DMS 273 (cell line): ENCODE measurements around the gene ID3.
A peak's percentile ranks its signal among the peaks of the same experiment; 100 is the strongest.
"Not testable (repeated sequence)": the region's sequence is repeated elsewhere in the genome, so short reads cannot be mapped to it uniquely, and the experiment has no call there.

ENCODE experiments used
- DNase-seq: peaks from one replicate; lab custom pipeline; 2025; ENCODE audit not compliant: unreplicated experiment; lab: John Stamatoyannopoulos, UW

Gene ID3

DNA sequence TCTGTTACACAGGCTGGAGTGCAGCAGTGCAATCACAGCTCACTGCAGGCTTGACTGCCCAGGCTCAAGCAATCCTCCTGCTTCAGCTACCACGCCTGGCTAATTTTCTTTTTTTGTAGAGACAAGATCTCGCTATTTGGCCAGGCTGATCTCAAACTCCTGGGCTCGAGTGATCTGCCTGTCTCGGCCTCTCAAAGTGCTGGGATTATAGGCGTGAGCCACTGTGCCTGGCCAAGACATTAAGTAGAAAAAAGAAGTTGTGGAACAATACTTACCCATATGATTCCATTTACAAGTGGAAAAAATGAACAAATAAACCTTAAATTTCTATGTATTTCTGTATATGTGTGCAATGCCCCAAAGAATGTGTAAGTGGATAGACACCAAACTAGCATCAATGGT lies 30.3 kb upstream of the ID3 start:
- no peak for DNase-seq

DNA sequence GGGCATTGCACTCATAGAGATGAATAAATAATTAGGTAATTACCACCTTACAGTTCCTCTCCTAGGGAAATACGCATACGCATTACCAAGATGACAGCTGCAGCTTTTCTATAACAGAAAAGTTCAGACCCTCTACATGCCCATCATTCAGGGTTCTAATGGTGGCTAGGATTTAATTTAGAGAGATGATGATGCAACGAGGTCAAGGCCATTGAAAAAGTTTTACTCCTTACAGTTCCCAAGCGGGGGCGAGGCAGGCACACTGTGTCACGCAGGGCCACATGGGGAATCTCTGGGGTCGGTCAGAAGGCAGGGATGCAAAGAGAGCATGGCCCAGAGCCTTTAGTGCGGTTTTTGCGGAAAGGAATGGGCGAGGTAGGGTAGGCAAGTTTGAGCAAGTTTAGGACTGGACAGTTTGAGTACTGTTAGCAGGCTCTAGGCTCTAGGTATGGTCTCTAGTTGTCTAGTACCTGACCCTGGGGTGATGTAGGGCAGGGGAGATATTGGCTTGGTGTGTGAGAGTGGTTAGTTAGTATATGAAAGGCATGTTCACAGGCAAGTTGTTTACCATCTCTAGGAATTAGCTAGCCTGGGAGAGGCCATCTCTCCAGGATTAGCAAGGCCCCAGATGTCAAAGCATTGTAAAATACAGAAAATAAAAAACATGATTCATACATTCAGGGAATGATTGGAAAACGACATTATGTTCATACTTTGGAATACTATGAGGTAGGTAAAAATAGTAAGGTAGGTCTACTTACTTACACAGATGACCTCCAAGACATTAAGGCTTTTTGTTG lies 29.6 kb upstream of the ID3 start:
- no peak for DNase-seq

DNA sequence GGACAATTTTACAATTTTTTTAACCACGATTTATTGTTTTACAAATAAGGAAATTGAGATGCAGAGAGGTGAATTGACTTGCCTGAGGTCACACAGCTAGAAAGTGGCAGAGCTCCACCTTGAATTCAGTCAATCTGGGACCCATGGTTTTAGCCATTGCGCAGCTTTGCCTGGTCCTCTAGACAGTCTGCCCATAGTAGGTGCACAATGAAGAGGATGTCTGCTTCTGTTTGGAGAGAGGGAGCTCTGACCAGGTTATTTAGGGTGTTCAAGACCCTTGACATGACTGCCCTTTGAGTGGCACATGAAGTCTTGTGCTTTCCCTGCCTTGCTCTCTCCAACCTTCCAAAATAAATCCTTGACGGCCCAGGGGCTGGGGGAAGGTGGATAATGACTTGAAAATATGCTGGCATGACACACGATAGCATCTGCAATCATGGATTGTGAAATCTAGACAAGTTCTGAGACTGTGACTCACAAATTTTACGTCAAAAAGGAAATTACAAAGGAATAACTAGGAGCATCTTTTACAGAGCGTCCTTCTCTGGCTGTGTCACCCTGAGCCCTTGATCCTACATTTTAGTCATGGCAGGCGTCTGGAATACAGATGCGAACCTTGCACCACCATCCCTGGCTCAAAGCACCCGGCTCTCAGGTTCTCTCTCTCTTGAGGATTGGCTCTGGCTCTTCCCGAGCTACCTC lies 26.2 kb upstream of the ID3 start:
- peak; percentile 40 for DNase-seq

DNA sequence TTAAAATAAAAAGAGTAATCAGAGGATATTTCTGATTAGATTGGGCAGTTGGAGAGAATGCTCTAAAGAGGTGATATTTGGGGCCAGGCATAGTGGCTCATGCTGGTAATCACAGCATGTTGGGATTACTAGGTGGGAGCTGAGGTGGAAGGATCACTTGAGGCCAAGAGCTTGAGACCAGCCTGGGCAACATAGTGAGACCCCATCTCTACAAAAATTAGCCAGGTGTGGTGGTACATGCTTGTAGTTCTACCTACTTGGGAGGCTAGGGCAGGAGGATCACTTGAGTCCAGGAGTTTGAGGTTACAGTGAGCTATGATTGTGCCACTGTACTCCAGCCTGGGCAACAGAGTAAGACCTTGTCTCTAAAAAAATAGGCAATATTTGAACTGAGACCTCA lies 24.4 kb upstream of the ID3 start:
- not testable (repeated sequence) for DNase-seq

DNA sequence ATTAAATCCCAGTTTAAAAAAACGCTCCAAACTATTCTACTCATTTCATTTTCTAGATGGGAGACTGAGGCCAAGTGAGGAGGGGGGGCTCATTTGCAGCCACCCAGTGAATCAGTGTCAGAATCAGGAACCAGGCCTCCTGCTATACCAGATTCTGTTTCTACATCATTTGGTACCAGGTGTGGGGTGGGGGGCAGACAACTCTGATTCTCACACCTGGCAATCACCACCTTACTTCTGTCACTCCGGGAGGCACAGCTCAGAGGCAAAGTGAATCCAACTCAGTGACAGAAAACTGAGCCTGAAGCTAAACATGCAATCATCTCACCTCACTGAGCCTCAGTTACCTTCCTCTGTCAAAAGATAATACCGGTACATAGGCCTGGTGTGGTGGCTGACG lies 23.5 kb upstream of the ID3 start:
- no peak for DNase-seq

DNA sequence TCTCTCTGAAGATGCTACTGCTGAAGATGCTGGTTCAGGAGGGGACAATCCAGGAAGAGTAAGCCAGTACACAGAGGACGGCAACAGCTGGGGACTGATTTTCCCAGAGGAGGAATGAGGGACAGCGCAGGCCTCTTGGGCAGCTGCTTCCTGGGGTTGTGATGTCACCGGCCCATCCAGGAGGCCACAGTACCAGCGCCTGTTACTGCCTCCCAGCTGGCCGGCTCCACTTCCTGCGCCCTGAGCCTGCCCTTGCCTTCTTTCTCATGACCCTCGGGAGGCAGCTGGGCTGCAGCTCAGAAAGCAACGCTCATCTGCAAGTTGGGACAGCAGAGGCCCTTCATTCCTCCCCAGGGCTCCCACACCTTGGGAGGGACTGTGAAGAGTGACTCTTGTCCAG lies 21.9 kb upstream of the ID3 start:
- peak; percentile 26 for DNase-seq

DNA sequence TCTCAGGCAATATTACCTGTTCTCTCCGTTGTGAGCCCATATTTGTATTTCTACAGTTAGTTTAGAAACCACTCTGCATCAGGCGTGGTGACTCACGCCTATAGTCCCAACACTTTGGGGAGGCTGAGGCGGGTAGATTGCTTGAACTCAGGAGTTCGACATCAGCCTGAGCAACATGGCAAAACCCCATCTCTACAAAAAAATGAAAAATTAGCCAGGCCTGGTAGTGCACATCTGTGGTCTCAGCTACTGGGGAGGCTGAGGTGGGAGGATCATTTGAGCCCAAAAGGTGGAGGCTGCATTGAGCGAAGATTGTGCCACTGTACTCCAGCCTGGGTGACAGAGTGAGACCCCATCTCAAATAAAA lies 19.7 kb upstream of the ID3 start:
- no peak for DNase-seq

DNA sequence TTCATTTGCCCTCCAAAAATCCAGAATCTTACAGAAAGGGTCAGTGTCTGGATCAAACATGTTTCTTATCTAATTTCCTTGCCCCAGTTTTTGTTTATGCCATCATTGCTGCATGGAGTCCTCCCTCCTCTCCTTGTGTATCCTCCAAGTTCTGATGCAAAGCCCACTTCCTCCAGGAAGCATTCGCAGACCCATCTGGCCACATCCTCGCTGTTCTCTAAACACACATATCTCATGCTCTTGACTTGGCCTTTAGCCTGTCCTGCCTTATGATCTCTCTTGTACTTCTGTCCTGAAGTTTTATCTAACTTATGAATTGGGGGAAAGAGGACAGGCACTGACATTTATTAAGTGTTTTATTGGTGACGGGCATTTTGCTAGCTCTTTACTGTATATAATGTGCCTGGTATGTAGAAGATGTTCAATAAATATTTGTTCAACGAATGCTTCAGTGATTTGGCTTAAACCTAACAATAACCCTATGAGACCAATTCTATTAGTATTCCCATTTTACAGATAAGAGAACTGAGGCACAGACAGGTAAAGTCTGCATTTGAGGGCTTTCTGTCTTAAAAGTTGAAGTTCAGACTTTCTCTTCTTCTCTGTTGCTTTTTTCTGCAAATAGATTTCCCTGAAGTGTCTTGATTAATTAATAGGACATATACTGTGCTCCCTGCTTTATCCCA lies 19.2 kb upstream of the ID3 start:
- no peak for DNase-seq

DNA sequence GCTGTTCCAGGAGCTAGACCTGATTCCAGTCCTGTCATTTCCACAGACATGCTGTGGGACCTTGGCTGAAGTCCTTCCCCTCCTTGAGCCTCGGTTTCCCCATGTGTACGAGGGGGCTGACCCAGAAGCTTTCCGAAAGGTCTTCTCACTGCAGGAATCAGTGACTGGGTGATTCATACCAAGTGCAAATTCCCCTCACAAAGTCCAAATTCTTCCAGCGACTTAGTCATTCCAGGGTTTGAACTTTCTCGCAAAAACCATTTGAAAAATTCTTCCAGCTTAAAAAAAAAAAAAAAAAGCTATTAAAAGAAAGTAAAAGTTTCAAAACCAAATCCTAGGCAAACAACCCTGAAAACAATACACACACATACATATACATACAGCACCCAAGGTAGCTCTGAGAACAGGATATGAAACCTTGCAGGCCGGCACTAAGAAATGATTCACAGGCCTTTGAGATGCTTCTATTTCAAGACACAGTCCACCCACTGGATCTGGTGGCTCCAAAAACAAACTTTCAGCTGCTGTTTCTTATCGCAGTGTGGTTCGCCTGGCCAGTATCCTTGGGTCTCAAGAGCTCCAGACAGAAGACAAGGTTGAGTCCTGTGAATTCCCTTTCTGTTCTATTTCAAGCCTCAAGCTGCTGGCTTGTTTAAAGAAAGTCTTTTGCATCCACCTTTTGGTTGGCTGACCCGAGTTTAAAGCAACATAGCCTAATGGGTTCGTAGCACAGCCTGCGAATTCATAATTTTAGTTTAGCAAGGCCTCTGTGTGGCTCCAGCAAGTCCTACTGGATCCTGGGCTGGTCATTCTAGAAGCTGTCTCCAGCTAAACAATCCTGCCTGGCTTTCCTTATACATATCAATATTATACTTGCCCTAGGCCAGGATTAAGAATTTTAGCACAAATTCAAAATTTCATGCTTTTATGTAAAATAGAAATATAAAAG lies 18.0 kb upstream of the ID3 start:
- DNase-seq = no peak

DNA sequence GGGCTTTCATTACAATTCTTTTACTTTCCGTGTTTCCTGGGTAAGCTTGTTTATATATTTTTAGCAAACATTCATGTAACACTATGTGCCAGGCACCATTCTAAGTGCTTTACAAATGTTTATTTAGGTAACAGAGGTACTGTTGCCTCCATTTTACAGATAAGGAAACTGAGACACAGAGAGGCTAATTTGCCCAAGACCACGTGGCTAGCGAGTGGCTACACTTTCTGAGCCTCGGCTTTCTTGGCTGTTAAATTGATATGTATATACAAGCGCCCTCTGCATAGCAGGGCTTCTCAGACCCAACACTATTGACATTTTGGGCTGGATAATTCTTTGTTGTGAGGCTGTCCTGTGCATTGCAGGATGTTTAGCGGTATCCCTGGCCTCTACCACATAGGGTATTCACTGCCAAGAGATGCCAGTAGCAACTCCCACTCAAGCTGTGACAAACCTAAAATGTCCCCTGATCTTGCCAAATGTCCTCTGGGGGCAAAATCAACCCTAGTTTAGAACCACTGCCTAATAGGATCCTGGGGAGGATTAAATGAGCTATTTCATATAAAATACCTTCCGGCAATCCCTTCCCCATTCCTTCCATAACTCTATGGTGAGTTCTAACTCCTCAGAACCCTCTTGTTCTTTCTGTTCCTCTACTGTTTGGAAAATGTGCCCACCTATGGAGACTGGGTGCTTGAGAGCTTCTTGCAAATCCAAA lies 17.2 kb upstream of the ID3 start:
- DNase-seq = no peak

DNA sequence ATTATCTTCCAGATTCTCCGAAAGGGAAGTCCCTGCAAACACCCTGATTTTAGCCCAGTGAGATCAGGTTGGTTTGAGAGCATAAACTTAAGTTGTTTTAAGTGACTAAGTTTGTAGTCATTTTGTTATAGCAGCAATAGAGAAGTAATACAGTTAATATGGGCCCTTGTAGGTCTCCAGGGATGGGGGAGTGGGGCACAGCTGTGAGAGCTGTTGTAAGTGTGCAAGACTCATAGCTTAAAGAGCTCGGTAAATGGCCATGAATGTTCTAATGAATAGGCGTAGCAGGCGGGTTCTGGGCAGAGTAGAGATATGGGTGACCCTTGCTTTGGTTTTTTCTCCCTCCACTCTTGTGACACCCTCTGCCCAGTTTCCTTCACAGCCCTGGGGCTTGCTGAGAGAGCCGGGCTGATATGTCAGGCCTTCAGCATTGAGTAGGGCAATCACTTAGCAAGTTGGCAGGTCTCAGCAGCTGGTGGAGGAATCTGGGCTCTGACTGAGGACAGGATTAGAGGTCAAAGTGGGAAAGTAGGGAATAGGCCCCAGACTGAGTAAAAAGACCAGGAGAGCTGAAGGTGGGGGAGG lies 16.0 kb upstream of the ID3 start:
- no peak for DNase-seq

DNA sequence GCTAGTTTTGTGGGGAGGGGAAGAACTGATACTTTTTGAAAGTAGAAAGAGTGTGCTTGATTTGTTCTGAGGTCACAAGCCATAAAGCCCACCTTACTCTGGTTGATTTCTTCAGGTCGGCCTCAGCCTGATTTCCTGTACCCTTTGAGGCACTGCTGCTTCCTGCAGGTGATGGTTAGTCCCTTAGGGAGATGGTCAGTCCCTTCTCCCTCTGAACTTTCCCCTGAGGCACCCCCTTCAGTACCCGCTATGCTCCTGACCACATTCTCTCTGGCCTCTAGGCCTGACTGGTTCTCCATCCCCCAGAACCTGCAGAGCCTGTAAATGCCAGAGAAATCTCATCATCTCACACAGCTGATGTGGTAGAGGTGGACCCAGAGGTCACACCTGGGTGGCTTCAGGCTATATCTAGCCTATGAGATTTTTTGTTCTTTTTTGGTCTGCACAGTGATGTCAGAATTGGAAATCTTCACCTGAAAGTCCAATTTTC lies 15.0 kb upstream of the ID3 start:
- no peak for DNase-seq

DNA sequence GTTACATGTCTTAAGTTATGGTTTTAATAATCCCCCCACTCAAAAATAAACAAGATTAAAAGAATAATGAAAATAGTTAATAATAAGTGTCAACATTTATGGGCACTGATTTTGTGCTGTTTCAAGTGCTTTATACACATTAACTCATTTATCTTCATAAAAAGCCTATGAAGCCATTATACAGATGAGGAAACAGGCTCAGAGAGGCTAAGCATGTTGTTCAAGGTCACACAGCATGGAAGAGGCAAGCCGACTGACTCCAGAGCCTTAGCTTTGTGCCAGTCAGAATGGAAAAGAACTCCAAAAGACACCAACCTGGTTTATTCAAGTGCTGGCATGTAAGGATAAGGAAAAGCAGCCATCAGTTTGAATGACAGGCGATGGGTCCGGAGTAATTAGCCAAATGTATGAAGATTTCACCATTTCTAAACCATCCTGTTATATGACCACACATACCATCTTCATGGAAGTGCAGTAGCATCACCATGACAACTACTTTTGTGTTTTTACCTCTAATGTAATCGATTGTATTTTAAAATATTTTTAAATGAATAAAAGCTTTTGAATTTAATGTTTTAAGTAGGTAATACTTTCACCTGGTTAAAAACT lies 14.4 kb upstream of the ID3 start:
- no peak for DNase-seq

DNA sequence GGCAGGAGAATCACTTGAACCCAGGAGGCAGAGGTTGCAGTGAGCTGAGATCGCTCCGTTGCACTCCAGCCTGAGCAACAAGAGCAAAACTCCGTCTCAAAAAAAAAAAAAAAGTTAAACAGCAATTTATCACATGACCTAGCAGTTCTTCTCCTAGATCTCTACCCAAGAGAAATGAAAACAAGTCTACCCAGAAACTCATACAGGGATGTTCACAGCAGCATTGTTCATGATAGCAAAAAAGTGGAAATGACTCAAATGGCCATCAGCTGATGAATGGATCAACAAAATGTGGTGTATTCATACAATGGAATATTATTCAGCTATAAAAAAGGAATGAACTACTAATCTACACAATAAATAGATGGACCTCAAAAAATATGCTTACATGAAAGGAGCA lies 12.2 kb upstream of the ID3 start:
- DNase-seq = no peak

DNA sequence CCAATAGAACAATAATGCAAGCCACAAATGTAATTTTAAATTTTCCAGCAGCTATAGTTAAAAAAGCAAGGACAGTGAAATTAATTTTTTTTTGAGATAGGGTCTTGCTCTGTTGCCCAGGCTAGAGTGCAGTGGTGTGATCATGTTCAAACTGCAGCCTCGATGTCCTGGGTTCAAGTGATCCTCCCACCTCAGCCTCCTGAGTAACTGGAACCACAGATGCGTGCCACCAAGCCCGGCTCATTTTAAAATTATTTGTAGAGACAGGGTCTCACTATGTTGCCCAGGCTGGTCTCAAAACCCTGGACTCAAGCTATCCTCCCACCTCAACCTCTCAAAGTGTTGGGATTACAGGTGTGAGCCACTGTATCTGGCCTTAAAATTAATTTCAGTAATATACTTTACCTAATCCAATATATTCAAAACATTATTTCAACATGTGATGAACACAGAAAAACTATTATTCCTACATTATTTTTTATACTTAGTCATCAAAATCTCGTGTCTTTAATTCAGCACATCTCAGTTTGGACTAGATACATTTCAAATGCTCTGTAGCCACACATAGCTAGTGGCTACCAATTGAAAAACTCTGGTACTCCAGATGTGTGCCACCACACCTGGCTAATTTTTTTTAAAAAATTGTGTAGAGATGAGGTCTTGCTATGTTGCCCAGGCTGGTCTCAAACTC lies 10.8 kb upstream of the ID3 start:
- DNase-seq = no peak

DNA sequence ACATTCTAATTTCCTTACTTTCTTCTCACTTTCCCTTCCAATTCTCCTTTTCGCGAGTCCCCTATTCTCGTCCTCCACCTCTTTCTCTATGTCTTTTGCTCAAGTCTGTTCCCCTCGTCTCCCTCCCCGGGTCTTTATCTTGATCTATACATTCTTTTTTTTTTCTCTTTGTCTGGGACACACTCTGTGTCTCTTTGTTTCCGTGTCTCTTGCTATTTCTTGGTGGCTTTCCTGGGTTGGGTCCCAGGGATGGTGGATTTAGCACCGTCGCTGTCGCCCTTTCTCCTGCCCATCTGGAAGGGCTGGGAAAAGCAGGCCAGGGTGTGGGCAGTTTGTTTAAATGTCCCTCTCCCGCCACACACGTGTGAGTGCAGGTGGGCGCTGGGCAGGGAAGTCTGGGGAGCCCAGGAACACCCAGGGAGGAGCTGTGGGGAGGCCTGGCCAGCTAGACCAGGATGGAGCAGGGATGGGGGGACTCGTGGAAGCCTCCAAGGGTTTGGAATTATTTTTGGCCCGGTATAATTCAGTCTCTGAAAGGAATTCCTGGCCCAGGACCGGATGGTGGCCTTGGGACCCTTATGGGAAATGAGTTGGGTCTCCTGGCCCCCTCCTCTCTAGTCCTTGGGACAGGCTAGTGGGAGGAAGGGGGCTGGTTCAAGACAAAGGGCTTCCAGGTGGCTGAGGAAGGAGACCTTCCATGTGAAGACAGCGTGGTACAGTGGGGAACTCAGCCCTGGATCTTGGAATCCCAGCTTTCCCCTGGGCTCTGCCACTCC lies 9.5 kb upstream of the ID3 start:
- DNase-seq = peak; percentile 62

DNA sequence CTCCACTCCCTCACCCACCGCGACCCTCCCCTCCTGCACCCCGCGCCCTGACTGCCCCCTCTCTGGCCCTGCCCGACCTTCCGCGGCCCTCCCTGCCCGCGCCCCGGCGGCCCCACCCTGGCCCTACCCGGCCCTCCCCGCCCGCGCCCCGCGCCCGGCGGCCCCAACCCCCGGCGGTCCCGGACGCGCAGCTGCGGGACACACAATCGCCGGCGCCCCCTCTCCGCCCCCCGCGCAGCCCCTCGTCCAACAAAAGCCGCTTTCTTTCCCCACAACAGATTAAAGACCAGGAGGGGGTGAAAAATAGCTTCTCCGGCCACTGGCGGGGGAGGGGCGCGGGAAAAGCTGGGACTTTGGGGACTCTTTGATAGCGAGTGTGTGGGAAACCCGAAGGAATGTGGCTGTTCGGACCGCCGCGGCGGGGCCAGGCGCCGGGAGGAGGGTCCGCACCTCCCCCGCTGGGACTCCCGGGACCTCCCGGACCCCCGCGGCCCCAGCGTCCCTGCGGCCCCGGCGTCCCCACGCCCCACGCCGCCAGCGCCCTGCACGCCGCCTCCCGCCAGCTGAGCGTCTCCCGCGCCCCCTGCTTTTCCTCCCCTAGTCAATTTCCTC lies 8.8 kb upstream of the ID3 start:
- peak; percentile 56 for DNase-seq

DNA sequence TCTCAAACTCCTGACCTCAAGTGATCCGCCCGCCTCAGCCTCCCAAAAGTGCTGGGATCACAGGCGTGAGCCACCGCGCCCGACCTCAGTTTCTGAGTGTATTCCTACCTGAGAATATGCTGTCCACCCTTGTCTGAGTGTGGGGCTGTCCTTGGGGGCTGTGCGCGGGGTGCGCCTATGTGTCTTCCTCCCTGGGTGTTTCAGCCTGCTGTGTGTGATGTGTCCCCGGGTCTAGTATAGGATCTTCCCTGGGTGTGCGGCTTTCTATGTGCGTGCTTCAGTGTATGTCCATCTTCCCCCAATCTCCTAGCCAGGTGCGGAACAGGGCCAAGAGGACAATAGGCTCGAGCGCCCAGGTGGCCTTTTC lies 8.3 kb upstream of the ID3 start:
- no peak for DNase-seq
